OCI-LY1 (cell line): ENCODE measurements around the gene FADS6.

ENCODE experiments used
- CTCF ChIP-seq: fragments of 200-600 bp; sonication (generic), shearing (Covaris generic); IDR thresholded peaks from 2 replicates; pipeline ENCODE4 v1.5.1; 2017; ENCODE audit warnings: mild to moderate bottlenecking, antibody characterized with exemption, low read length, moderate library complexity, mixed read lengths
- EZH2 ChIP-seq: fragments of 200-600 bp; sonication (generic), shearing (Covaris generic); IDR thresholded peaks from 2 replicates; pipeline ENCODE4 v1.8.0; 2017; ENCODE audit warnings: borderline replicate concordance, mixed run types, mild to moderate bottlenecking, antibody characterized with exemption, low read length, moderate library complexity, mixed read lengths

- TF ChIP-seq CTCF, result no peak
- TF ChIP-seq EZH2, result no peak
Measured at GRCh38 chr17:74854792-74855191, 38.6 kb downstream of the FADS6 start.
